Adrenal gland (tissue), 5 donors: Measurements from ENCODE around the gene DOCK1.

Source experiments
- CTCF ChIP-seq, 6 experiments: fragments of 450-650 bp in 4 of 6; fragments of 200-600 bp in 2 of 6; sonication (generic) in 1 of 6; IDR thresholded peaks; 1 replicate in 5 of 6; 2 replicates in 1 of 6; pipeline versions ENCODE4 v1.5.1 to v1.8.0; 2016 to 2021; ENCODE audit warnings: antibody characterized with exemption in 6 of 6, mild to moderate bottlenecking in 2 of 6, moderate library complexity in 1 of 6
- POLR2A ChIP-seq, 2 donors: fragments of 450-650 bp; IDR thresholded peaks; one replicate each; pipeline ENCODE4 v1.6.1; 2017; ENCODE audit warnings: antibody characterized with exemption in 2 of 2, mild to moderate bottlenecking in 2 of 2, moderate library complexity in 1 of 2
- donor health status: DM: no; HTN: no; CAD: no.

DNA sequence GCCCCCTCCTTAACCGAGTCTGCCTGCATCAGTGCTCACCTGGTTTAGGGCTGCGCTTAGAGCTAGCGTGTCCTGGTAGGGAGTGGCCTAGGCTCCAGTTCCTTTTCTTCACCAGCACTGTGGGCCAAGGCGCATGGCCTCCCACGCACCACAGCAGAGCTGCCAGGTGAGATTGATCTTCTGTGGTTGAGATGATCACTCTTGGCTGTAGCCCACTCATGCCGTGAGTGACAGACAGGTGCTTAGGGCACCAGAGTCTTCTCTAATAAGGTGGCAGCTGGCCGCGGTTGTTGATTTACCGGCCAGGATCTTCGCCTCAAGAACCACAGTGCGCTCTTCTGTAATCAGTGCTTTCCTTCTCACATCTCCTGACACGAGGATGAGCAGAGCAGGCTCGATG lies 448.3 kb downstream of the DOCK1 start:
- TF ChIP-seq CTCF (IDR thresholded peaks at IDR 0.05) (no peak), POLR2A (IDR thresholded peaks at IDR 0.05) (no peak)
